D341Med (cell line): ENCODE results near the gene CCDC187.

Experiments used
- DNase-seq: peaks from one replicate; pipeline ENCODE4 v3.0.0; 2012; ENCODE audit warnings: low spot score

The CCDC187 gene

DNA sequence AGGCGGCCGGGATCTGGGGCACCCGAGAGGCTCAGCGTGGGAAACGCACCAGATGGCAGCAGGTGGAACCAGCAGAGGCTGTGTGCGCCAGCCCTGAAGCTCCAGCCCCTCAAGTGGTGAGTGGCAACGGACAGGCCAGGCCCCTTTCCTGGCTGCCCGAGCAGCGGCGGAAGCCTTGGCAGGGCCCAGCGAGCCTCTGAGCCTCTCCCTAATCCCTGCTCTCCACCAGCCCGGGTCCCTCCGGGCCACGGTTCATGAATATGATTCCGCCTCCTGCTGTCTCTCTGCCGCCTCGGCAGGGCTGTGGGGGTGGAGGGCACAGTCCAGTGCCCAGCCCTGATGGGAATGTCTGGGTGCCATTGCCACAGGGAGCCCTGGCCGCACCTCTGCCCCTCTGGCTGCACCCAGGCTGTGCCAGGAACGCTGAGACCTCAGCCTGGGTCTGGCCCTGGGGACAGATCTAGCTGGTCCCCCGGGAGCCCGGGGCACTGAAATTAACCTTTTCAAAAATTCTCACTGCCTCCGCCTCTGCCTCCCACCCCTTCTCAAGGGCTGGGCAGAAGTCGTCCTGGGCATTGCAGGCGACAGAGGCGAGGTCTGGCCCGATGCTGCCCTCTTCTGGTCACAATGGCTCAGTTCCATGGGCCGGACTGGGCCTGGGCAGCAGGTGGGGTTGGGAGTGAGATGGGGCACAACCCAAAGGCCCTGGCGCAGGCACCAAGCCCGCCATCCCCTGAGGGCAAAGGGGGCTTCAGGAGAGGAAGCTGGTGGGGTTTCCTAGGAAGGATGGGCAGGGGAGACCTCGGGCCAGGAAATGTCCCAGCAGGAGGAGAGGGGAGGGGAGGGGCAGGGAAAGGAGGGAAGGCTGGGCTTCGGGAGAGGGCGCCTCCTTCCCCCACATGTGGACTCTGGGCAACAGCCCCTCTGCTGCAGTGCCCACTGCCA is 20.3 kb downstream of the CCDC187 start:
- DNase-seq: peak; percentile 92

DNA sequence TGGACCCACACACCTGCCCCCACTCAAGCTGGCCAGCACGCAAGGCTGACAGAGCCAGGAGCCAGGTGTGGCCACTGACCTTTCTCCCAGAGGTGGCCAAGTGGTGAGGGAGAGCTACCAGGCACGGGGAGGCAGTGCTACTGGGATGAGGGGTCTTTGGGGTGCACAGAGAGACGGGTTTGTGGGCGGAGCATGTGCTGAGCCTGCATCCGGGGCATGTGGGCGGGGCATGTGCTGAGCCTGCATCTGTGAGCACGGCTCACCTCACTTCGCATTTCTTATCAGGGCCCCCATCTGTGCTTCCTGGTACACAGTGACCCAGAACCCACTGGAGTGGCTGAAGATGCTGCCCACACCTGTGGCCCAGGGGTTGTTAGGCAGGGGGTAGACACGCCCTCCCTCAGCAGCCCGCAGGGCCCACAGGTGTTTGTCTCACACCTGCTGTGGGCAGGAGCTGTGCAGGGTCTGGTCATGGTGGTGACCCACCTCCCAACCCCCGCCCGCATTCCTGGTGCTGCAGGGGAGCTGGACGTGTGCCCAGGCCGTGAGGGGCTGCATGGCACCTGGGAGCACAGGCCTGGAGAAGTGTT is 21.5 kb downstream of the CCDC187 start:
- DNase-seq: no peak

DNA sequence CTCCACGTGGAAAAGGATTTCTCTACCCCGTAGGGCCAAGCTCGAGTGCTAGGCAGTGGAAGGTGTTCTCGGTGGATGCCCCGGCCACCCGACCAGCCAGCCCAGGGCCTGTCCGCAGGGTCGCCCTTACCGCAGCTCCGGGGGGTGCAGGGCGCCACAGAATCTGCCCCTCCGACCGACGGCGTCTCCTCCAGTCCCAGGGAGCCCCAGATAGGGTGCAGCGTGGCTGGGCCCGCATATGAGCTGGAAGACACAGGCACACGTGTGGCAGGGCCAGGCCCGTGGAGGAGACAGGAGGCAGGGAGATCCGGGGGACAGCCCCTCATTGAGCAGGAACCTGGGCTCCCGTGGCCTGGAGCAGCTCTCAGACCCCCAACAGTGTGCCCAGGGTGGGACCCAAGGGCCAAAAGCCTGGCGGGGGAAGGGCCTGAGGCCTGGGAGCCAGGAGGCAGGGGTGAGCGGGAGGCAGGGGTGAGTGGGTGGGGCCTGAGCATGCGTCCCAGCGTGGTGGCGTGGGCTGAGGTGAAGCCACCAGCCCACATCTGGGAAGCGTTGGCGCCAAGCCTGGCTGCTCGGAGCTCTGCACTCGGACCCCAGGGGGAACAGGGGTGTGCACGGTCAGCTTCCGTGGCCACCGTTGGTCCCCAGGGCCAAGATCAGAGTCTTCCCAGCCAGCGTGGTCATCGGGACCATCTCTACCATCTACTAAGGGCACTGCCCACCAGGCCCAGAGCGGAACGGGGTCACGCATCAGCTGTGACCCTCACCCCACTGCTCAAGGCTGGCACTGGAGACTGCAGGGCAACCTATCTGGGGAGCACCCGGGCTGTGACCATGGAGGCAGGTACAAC is 22.2 kb downstream of the CCDC187 start:
- no peak for DNase-seq

DNA sequence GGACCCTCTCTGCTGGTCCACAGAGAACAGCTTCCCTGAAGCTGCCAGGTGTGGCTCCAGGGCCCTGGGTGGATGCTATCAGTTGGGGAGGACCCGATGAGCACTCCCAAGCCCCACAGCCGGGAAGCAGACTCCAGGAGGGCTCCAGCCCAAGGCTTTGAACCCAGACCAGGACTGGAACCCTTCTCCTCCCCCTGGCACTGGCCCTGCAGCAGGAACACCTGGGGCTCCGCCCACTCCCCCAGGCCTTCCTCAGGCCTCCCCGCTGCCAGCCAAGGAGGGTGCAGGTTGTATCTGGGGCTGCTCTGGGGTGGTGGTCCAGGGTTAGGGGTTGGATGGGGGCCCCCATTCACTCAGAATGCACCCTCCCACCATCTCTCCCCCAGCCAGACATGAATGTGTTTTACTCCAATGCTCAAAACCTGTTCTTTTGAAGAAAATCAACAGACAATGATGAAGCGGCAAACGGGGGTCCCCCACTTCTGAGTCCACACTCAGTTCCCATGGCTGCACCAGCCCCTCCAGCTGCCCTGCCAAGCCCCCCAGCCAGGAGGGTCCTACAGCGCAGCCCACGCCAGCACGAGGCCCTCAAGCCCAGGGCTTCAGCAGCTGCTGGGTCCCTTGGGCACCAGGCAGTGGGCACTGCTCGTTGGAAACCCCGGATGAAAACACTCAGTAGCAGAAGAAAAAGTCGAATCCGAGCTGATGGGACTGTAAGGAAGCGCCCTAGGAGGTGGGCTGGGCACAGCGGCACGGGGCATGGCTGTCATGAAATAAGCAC is 23.2 kb downstream of the CCDC187 start:
- no peak for DNase-seq

DNA sequence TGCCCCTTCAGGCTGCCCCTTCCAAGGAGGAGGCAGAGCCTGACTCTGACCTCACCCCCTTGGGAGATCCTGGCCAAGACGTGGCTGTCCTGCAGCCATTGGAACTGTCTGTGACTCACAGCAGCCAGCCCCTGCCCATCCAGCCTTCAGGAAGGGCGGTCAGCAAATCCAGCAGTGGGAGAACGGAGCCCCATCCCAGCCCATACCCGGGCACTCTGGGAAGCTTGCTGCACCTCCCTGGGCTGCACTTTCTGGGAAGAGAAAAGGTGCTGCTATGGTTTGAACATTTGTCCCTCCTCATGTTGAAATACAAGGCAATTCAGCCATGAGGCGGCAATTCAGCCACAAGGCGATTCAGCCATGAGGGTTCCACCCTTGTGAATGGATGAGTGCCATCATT is 24.4 kb downstream of the CCDC187 start:
- DNase-seq: no peak

DNA sequence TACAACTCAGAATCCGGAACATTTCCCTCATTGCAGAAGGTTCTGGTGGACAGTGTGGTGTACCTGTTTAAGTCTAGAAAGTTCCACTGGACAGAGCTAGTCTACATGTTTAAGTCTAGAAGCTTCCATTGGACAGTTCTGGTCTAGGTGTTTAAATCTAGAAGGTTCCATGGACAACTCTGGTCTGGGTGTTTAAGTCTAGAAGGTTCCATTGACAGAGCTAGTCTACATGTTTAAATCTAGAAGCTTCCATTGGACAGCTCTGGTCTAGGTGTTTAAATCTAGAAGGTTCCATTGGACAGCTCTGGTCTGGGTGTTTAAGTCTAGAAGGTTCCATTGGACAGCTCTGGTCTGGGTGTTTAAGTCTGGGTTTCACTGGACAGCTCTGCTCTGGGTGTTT is 25.0 kb downstream of the CCDC187 start:
- DNase-seq: no peak

DNA sequence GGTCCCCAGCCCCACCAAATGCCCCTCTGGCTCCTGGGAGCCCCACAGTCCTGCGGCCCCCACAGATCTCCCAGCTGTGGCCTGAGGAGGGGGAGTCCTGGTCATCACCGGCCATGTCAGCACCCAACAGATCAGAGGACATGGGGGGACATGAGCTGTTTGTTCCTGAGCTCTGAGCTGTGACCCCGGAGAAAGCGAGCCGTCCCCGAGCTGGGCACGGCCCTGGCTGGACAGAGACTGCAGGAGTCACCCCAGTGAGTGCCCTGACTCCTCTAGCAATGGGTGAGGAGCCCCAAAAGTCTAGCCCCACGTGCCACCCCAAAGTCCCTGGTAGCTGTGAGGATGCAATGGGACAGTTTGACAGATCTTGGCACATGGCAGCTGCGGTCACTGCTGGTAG is 25.7 kb downstream of the CCDC187 start:
- DNase-seq: no peak

DNA sequence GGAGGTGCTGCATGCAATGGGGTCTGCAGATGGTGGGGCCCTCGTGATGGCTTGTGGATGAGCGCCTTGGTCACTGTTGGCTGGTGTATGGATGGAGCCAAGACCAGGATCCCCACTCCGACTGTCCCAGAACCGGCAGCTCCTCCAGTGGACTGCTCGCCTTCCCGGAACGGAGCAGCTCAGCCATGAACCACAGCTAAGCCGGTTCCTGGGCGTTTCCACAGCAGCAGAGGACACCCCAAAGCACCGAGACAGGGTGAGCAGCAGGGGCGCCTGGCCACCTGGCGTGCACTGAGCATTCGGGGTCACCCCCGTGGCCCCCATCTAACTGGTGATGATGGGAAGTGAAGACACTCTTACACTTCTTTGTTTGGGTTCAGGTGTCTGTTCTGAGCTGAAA is 26.1 kb downstream of the CCDC187 start:
- DNase-seq: no peak

DNA sequence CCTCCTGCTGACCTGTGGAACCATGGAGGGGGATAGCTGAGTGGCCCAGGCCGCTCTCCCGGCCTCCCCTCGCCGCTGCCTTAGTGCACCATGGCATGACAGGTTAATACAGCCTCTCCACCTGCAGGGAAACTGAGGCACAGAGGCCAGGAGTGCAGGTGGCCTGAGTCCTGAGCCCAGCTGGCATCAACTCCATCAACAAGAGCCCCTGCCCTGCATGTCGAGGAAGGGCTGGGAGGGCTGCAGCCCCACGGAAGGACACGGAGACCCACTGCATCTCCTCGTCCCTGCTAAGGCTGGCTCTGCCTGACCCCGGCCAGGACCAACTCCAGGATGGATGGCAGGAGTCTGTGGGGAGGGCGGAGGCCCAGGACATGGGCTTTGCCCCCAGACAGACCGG is 27.2 kb downstream of the CCDC187 start:
- DNase-seq: no peak

DNA sequence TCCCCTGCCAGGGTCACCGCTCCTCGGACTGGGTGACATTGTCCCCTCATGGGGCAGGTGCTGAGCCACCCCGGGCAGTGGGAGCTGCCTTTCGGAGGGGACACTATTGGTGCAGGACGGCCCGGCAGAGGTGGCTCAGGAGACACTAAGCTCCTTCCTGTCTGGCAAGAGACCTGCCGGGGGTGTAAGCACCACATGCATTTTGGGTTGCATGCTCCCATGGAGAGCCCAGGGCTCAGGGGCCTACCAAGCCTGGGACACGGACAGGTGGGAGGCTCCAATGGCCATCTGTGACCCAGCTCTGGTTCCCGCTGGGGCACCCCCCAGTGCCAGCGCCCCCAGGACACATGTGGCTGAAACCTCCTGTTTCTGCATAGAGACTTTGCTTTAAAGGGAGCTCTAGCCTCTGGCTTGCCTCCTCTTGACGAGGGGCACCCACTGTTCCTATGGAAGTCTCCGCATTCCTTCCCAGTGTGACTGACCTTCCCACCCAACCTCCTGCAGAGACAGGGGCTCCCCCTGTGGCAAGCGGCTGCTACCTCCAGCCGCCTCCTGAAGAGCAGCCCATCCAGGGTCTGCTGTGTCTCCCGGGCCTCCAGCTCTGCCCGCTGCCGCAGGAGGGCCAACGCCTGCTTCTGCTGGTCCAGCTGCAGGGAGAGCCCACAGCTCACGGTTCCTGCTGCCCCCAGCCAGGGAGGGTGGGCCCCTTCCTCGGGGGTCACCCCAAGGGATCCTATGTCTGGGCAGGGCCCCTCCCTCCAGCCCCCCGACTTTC is 28.1 kb downstream of the CCDC187 start:
- no peak for DNase-seq

DNA sequence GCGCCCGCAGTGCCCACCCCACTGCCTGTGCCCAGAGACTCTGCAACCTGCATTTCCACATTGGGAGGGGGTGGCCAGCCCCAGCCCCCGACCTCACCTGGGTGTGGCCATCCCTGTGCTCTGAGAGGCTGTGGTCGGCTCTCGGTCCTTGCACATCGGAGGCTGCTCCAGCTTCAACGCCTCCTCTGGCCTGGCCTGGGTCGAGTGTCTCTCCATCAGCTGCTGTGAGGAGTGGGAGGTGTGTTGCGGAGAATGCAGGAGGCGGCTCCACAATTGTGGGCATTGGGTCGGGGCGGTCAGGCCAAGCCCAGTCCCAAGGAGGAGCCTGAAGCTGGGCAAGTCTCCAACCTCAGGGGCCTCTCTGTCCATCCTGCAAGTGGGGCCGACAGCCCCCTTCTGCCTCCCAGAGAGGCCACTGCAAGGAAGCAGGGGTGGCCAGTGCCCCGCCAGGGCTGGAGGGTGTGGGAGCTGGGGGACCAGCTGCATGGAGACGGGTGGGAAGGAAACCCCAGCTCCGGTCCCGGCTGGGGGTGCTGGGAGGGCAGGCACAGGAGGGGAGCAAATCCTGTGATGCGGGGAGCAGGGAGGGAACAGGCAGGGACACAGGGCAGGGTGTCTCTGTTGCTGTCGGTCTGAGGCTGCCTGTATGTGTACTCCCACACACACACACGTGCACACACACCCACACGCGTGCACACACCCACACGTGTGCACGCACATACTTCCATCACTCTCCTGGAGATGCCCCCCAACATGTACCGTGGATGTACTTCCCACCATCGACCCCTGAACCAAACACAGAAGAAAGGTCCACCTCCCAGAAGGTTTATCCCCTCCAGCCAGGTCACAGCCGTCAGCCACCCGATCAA is 28.9 kb downstream of the CCDC187 start:
- no peak for DNase-seq

DNA sequence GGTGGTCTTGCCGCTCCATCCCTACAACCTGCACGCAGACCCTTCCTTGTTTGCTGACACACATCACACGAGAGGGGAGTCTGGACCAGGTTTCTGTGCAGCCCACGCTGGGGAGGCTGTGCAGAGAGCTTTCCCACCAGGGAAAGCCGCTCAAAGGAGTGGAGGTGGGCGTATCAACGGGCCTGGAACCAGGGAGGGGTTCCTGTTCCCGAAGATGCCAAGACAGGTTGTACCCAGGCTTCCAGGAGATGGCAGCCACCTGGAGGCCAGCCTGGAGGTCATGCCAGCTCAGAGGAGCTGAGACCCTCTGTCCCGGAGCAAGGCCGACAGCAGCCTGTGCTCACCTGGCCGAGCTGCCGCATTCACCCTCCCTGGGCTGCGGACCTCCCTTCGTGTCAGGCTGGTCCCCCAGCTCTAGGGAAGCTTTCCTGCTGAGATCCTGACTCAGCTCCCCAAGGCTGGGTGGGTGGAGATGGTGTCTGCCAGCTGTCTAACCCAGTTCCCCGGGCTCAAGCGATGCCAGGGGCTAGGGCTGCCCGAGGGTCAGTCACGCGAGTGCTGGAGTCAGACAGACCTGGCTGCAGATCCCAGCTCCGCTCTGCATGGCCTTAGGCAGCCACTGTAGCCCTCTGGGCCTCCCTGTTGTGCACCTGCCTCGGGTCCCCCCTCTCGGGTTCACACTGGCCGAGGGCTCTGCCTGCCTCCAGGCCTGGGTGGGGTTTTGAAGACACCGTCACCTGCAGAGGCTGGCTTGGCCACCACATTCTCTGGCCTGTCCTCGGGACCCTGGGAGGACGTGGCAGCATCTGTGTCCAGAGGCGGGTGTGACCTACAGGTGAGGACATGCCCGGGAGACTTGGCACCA is 29.7 kb downstream of the CCDC187 start:
- no peak for DNase-seq

DNA sequence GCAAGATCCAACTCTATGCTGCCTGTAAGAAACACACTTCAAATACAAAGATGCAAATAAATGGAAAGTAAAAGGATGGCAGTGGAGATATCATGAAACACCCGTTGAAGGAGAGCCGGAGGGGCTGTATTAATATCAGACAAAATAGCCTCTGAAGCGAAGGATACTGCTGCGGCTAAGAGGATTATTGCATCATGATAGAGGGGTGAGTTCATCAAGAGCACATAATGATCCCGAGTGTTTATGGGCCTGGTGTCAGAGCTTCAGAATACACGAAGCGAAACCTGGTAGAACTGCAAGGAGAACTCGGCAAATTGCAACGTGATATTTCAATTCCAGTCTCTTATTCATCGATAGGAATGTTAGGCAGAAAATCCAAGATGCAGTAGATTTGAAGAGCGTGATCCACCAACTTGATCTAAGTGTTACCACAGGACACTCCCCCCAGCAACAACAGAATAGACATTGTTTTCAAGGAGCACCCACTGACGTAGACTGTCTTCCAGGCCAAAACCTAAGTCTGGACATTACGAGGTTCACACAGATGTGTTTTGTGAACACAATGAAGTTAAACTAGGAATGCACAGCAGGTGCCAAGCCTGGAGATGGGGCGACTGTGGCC is 30.5 kb downstream of the CCDC187 start:
- no peak for DNase-seq

DNA sequence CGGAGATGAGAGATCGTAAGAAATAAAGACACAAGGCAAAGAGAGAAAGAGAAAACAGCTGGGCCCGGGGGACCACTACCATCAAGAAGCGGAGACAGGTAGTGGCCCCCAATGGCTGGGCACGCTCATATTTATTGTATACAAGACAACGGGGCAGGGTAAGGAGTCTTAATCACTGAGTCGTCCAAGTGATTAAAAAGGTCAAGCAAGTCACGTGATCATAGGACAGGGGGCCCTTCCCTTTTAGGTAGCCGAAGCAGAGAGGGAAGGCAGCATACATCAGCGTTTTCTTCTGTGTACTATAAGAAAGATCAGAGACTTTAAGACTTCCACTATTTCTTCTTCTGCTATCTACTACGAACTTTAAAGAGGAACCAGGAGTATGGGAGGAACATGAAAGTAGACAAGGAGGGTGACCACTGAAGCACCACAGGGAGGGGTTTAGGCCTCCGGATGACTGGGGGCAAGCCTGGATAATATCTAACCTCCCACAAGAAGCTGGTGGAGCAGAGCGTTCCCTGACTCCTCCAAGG is 33.7 kb downstream of the CCDC187 start:
- no peak for DNase-seq

DNA sequence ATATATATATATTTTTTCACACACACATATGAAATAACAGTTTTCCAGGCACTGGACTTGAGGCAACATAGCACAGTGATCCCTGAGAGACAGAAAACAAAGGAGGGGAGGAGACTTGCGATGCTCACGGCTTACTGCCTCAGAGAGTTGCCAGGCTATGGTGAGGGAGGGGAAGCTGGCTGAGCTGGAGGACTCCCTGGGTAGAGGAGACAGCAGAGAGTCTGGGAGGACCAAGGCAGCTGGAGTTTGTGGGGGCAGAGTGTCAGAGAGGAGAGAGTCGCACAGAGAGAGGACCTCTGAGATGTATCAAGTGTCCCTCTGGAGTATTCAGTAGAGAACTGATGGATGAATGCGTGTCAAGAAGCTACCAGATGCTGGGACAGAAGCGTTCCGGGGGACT is 35.2 kb downstream of the CCDC187 start:
- no peak for DNase-seq

DNA sequence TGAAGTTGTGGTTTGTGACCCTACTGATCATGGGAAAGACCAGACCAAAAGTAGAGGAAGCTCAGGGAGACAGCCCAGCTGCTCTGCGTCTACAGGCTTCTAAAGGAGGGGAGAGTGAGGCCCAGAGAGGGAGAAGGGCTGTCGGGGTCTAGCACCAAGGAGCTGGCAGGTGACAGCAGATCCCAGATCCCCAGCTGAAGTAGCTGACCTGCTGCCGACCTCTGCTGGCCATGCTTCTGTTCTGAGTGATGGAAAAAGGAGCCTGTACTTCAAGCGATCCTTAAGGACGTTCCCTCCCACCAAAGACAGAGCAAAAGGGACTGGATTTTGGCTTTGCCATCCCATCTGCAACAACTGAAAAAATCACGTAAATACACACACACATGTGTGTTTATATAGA is 35.6 kb downstream of the CCDC187 start:
- no peak for DNase-seq

DNA sequence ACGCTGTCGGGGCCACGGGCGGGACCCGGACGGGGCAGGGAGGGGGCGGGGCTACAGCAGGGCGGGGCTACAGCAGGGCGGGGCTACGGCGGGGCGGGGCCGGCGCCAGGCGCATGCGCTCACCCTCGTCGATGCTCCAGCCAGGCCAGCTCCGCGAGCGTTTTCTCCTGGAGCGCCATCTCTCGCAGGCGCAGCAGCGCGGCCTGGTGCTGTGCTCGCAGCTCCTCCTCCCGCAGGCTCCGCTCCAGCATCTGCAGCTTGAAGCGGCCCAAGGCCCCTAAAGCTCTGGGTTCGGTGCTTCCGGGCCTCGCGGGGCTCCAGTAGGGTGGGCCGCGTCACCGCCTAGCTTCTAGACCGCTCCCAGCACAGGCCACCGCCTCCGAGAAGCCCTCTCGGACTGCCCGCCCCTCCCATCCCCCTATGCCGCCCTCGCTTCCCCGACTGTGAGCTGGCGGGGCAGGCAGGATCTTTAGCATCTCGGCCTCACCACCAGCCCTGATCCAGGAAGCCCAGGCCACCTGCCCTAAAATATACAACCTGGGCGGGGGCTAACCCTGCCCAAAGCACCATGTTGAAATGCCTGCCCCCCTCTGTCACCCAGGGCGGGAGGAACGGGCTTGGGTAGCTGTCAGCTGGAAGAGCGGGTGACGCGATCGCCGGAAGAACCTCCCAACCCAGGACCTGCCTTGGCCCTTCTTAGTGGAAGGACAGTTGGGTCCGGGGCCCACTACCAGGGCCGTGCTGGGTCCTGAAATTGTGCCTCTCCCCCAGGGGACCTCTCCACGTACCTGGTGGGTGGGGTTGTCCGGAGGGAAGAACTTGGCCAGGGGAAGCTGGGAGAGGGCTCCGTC is 36.4 kb downstream of the CCDC187 start:
- DNase-seq: peak; percentile 99
